Muscle of back (tissue), 11 donors: ENCODE measurements around the gene FEZF1. TPM values are rescaled to one million over a fixed set of nuclear protein-coding genes. Genes with fewer than 3 reads are reported as not detected.

Experiments
- DNase-seq, 3 donors: peaks; one replicate each; pipeline versions ENCODE4 v3.0.0 to v3.0.0-alpha.2; 2013
- polyA plus RNA-seq, 10 donors: library from polyadenylated mRNA; unstranded; fragments of 120-200 nt; gene quantifications; one replicate each; pipeline ENCODE4 v1.2.1, GENCODE V29; 2013; ENCODE audit not compliant: insufficient read length in 10 of 10

Gene FEZF1
- polyA plus RNA-seq, 10 donors: 0.15 to 0.51 TPM; not detected in 8

- no peak for DNase-seq
Observed at GRCh38 chr7:122269241-122269640, 35.3 kb downstream of the FEZF1 start.

GRCh38 chr7:122268101-122268500, 36.4 kb downstream of the FEZF1 start:
- DNase-seq: no peak

- DNase-seq: no peak
Observed at GRCh38 chr7:122262246-122262645, 42.3 kb downstream of the FEZF1 start.

- no peak for DNase-seq
Observed at GRCh38 chr7:122261442-122261841, 43.1 kb downstream of the FEZF1 start.

- DNase-seq: no peak
Observed at GRCh38 chr7:122261016-122261415, 43.5 kb downstream of the FEZF1 start.

GRCh38 chr7:122260336-122260735, 44.2 kb downstream of the FEZF1 start:
- no peak for DNase-seq

- no peak for DNase-seq
Observed at GRCh38 chr7:122258971-122259370, 45.6 kb downstream of the FEZF1 start.

- DNase-seq: no peak
Observed at GRCh38 chr7:122257056-122257455, 47.5 kb downstream of the FEZF1 start.

- DNase-seq: no peak
Observed at GRCh38 chr7:122256046-122256445, 48.5 kb downstream of the FEZF1 start.

GRCh38 chr7:122255454-122255853, 49.1 kb downstream of the FEZF1 start:
- DNase-seq: no peak

Other genes starting within 250 kb of the FEZF1 start
- 10 to 100 TPM; 12.2 to 34.6 (median 21.0) TPM for gene AASS, start 160.5 kb downstream of the FEZF1 start, polyA plus RNA-seq